Activated T-cell treated with anti-CD3 and anti-CD28 coated beads, Interleukin-2, amount 50 U/mL, for 1 hour (primary cell): ENCODE measurements around the gene SPINK4.

Experiments used
- DNase-seq: peaks from one replicate; pipeline ENCODE4 v3.0.0-alpha.2; 2020

Gene SPINK4

GRCh38 chr9:33294670-33295432, 54.9 kb downstream of the SPINK4 start:
- DNase-seq: no peak

DNA sequence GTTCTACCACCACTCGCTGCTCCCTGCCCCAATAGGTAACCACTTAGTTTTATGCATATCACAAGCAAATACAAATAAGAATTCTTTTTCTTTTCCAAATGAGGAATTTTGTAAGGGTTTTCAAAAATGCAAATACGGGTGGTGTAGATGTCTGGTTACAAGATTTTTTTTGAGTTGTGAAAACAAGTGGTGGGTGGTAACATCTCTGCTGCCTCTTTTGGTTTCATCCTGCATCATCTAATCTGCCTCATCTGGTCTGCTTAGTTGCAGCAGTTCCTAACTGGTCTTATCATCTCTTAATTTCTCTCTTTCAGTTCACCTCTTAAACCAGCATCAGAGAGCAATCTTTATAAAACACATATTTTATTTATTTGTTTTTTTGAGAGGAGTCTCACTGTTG, 55.6 kb downstream of the SPINK4 start:
- no peak for DNase-seq

DNA sequence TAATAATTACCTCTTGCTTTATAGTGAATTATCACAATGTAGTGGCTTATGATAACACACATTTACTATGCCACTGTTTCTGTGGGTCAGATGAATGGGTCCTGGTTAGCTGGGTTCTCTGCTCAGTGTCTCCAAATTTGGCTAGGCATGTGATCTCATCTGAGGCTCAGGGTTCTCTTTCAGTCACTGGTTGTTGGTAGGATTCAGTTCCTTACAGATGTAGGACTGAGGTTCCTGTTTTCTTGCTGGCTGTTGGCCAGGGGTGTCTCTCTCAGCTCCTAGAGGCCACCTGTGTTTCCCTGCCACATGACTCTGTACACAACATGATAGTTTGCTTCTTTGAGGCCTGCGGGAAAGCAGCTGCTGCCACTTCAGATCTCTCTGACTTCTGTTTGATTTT, 57.5 kb downstream of the SPINK4 start:
- no peak for DNase-seq
